ENCODE results near the gene SPDYC. TPM values are rescaled to one million over a fixed set of nuclear protein-coding genes. Genes with fewer than 3 reads are reported as not detected.
A peak's percentile ranks its signal among the peaks of the same experiment; 100 is the strongest.

Gene SPDYC
- total and polyA plus RNA-seq, 7 donors, result not detected

GRCh38 chr11:65181569-65182257, 11.7 kb downstream of the SPDYC start, which contains the start of gene CAPN1:
Gene CAPN1 (plus strand): TSS chr11:65181928. CDS start chr11:65182702, 774 bp downstream.
- WGBS, 2 donors, result 1% methylated on average over 43 of the region's 43 CpGs
- intact Hi-C loops (cut with DNase I), result loop anchor here (2.0 kb wide), 2 partner anchors 47 to 71 kb away; partner anchors contain the start of genes SYVN1 and TM7SF2
- peak within 1 kb of the TSS; percentile 80 to 97 (median 92) for H3K4me3 ChIP-seq
- TF ChIP-seq POLR2A (IDR thresholded peaks at IDR 0.05), result no peak
- TF ChIP-seq CTCF (IDR thresholded peaks at IDR 0.05), result no peak
- peak in 1 of 4 donors; percentile 42 for TF ChIP-seq POLR2AphosphoS5 (IDR thresholded peaks at IDR 0.05)
- no peaks in the 10 kb centered on the region for H3K27me3 ChIP-seq
- peaks cover 0 to 32% (median 23%) of the 10 kb centered on the region in 4 donors for H3K4me1 ChIP-seq
- no peaks in the 10 kb centered on the region for H3K9me3 ChIP-seq
- peaks cover 0 to 24% (median 12%) of the 10 kb centered on the region in 4 donors for H3K36me3 ChIP-seq
- peak within 1 kb of the TSS; percentile 90 to 96 (median 92) for H3K27ac ChIP-seq
- DNase-seq, result peak; percentile 90

- H3K9me3 ChIP-seq, result no peaks in the 10 kb centered on the region
- intact Hi-C loops (cut with DNase I), result no loop called here
- H3K27me3 ChIP-seq, result no peaks in the 10 kb centered on the region
- peak overlapping the region; percentile 80 to 97 (median 92) for H3K4me3 ChIP-seq
- H3K27ac ChIP-seq, result peak overlapping the region; percentile 90 to 96 (median 92)
- DNase-seq, result peak; percentile 77
- 23 to 45% methylated on average over 23 of the region's 23 CpGs for WGBS, 2 donors
- no peak for TF ChIP-seq EP300 (IDR thresholded peaks at IDR 0.05)
- no peak for TF ChIP-seq CTCF (IDR thresholded peaks at IDR 0.05)
- TF ChIP-seq POLR2AphosphoS5 (IDR thresholded peaks at IDR 0.05), result no peak
- H3K36me3 ChIP-seq, result peaks cover 4 to 32% (median 19%) of the 10 kb centered on the region in 4 donors
- H3K4me1 ChIP-seq, result peaks cover 0 to 32% (median 23%) of the 10 kb centered on the region in 4 donors
These were observed 12.5 kb downstream of the SPDYC start for GRCh38 chr11:65182258-65183170.

DNA sequence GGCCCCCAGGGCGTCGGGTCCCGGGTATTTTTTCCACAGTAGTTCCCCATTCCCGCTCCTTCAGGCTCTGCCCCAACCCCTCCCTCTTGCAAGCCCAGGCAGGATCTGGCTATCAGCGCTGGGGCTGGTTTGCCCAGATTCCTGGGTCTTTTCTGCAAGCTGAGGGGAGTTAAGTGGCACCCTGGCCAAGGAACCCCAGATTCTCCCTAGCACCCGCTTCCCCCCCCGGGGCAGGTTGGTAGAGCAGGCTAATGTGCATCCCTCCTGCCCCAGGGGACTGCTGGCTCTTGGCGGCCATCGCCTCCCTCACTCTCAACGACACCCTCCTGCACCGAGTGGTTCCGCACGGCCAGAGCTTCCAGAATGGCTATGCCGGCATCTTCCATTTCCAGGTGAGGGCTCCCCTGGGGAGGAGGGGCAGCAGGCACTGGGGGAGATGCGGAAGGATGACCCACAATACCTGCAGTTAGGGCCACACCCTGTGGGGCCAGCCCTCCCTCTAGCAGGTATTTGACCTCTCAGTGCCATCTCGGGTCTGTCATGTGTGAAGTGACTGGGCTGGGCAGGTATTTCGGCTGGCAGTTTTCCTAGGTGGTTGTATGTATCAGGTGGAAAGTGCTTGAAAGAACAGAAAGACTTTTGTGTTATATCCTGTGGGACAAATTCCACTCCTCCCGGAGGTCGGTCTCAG, 13.3 kb downstream of the SPDYC start:
- intact Hi-C loops (cut with DNase I), result no loop called here
- peak overlapping the region in 2 of 4 donors; percentile 91 to 97 for H3K4me3 ChIP-seq
- DNase-seq, result no peak

More for the DNA sequence above, 13.3 kb downstream of the SPDYC start:
- Histone ChIP-seq H3K9me3 (no peaks in the 10 kb centered on the region), H3K4me1 (peaks cover 0 to 32% (median 23%) of the 10 kb centered on the region in 4 donors), H3K27ac (peak overlapping the region; percentile 90 to 96 (median 92)), H3K27me3 (no peaks in the 10 kb centered on the region), H3K36me3 (peaks cover 6 to 41% (median 26%) of the 10 kb centered on the region in 4 donors)
- TF ChIP-seq POLR2AphosphoS5 (IDR thresholded peaks at IDR 0.05) (no peak), CTCF (IDR thresholded peaks at IDR 0.05) (no peak), POLR2A (IDR thresholded peaks at IDR 0.05) (no peak), EP300 (IDR thresholded peaks at IDR 0.05) (no peak)
- 48 to 78% methylated on average over 19 of the region's 19 CpGs for WGBS, 2 donors
